GM19035 (cell line): ENCODE data around the gene COQ9.

Experiments used
- ATAC-seq: cut with Tn5 transposase; IDR thresholded peaks from one replicate; pipeline ENCODE4 v1.9.1; 2021; ENCODE audit not compliant: unreplicated experiment

Gene COQ9

GRCh38 chr16:57509231-57509923 lies 62.1 kb downstream of the COQ9 start:
- no peak for ATAC-seq

GRCh38 chr16:57510016-57510871 lies 63.0 kb downstream of the COQ9 start:
- ATAC-seq: no peak
